A549 (cell line): ENCODE measurements around the gene PPIF. TPM values are rescaled to one million over a fixed set of nuclear protein-coding genes. Genes with fewer than 3 reads are reported as not detected.

Experiments used
- ATAC-seq, 2 experiments: fragments of 200-7000 bp in 1 of 2; fragments of >200 bp in 1 of 2; cut with Nextera tagmentation in 1 of 2; cut with Tn5 transposase in 1 of 2; 3 replicates each; pipeline versions ENCODE4 v1.8.0 to v1.9.1; 2018 to 2020; ENCODE audit warnings: mild to moderate bottlenecking in 1 of 2, moderate library complexity in 1 of 2
- CTCF ChIA-PET: fragments of 300-600 bp; sonication (Branson Sonifier 250); formaldehyde crosslinking; extraction: SDS; loops from one replicate; lab custom pipeline; 2021; ENCODE audit warnings: antibody characterized with exemption, inconsistent platforms; lab: Yijun Ruan, JAX
- POLR2A ChIA-PET: fragments of 350-600 bp; formaldehyde crosslinking; extraction: SDS; loops from one replicate; lab custom pipeline; 2021; ENCODE audit warnings: antibody characterized with exemption, inconsistent platforms; lab: Yijun Ruan, JAX
- DNase-seq, 2 experiments: peaks; one replicate each; pipeline versions ENCODE4 v3.0.0 to v3.0.0-alpha.2; 2011 to 2016; ENCODE audit warnings: low read depth in 1 of 2, low spot score in 1 of 2
- FAIRE-seq: peaks from 2 replicates; lab custom pipeline; 2011; peaks lifted over from hg19 to GRCh38; lab: Jason Lieb, UNC
- H3K27ac ChIP-seq, 2 experiments: fragments of >200 bp; sonication (Bioruptor Twin); formaldehyde crosslinking; 3 replicates each; pipeline ENCODE4 v1.5.1; 2016 to 2017
- H3K4me1 ChIP-seq: fragments of >200 bp; sonication (Bioruptor Twin); formaldehyde crosslinking; 3 replicates; pipeline ENCODE4 v1.6.1; 2016
- H3K4me2 ChIP-seq: fragments of >200 bp; sonication (Bioruptor Twin); formaldehyde crosslinking; 3 replicates; pipeline ENCODE4 v1.6.1; 2016
- H3K4me3 ChIP-seq: fragments of >200 bp; sonication (Bioruptor Twin); formaldehyde crosslinking; 3 replicates; pipeline ENCODE4 v1.5.1; 2016
- H3K9me3 ChIP-seq: fragments of >200 bp; sonication (Bioruptor Twin); formaldehyde crosslinking; 3 replicates; pipeline ENCODE4 v1.6.1; 2016
- CHD2 ChIP-seq: fragments of 150-350 bp; IDR thresholded peaks from 2 replicates; pipeline ENCODE4 v1.6.1; 2014; ENCODE audit warnings: low read length; ENCODE audit not compliant: partially characterized antibody
- CHD4 ChIP-seq: fragments of 200-600 bp; sonication (generic); IDR thresholded peaks from 2 replicates; pipeline ENCODE4 v1.6.1; 2016; ENCODE audit warnings: antibody characterized with exemption, mild to moderate bottlenecking, borderline replicate concordance
- CTCF ChIP-seq: fragments of >200 bp; sonication (Bioruptor Twin); formaldehyde crosslinking; IDR thresholded peaks from 3 replicates; pipeline ENCODE4 v1.5.1; 2016
- FOXS1 ChIP-seq: fragments of 250-450 bp; sonication (Bioruptor Pico); IDR thresholded peaks from 2 replicates; pipeline ENCODE4 v1.5.0; 2020; ENCODE audit warnings: mild to moderate bottlenecking, moderate library complexity
- GATA3 ChIP-seq: IDR thresholded peaks from 2 replicates; pipeline ENCODE4 v1.6.1; 2012; ENCODE audit warnings: borderline replicate concordance
- HES2 ChIP-seq: fragments of >200 bp; sonication (Bioruptor Twin); formaldehyde crosslinking; IDR thresholded peaks from 2 replicates; pipeline ENCODE4 v1.6.1; 2016
- JUNB ChIP-seq: fragments of >200 bp; sonication (Bioruptor Twin); formaldehyde crosslinking; IDR thresholded peaks from 2 replicates; pipeline ENCODE4 v1.6.1; 2016
- MAFK ChIP-seq: fragments of 450-650 bp; IDR thresholded peaks from 2 replicates; pipeline ENCODE4 v1.6.1; 2014; ENCODE audit not compliant: partially characterized antibody
- MAZ ChIP-seq: fragments of 150-350 bp; IDR thresholded peaks from 2 replicates; pipeline ENCODE4 v1.6.1; 2014; ENCODE audit warnings: antibody characterized with exemption, low read depth, low read length, borderline replicate concordance
- MYC ChIP-seq: IDR thresholded peaks from 2 replicates; pipeline ENCODE4 v1.6.1; 2012; ENCODE audit warnings: mild to moderate bottlenecking, inconsistent platforms, low read length, improper control_type of control experiment, borderline replicate concordance
- NR3C1 ChIP-seq: fragments of >200 bp; sonication (Bioruptor Twin); formaldehyde crosslinking; IDR thresholded peaks from 3 replicates; pipeline ENCODE4 v1.6.1; 2017
- PBX3 ChIP-seq: IDR thresholded peaks from 2 replicates; pipeline ENCODE4 v1.6.1; 2012
- POLR2A ChIP-seq: IDR thresholded peaks from 2 replicates; pipeline ENCODE4 v1.6.1; 2012; ENCODE audit warnings: mild to moderate bottlenecking, low read length
- POLR2AphosphoS2 ChIP-seq: conservative IDR thresholded peaks from 2 replicates; pipeline ENCODE4 v1.6.1; 2012; ENCODE audit warnings: low read length, improper control_type of control experiment, inconsistent platforms
- RAD21 ChIP-seq, 2 experiments: fragments of >200 bp in 1 of 2; sonication (Bioruptor Twin) in 1 of 2; formaldehyde crosslinking in 1 of 2; IDR thresholded peaks in 1 of 2; conservative IDR thresholded peaks in 1 of 2; 2 replicates in 1 of 2; 3 replicates in 1 of 2; pipeline ENCODE4 v1.6.1; 2012 to 2018; ENCODE audit warnings: inconsistent platforms in 1 of 2
- RARB ChIP-seq: fragments of 250-450 bp; sonication (Bioruptor Pico); IDR thresholded peaks from 2 replicates; pipeline ENCODE4 v1.8.0; 2021; ENCODE audit warnings: mild to moderate bottlenecking, moderate library complexity
- RCOR1 ChIP-seq: fragments of 150-350 bp; IDR thresholded peaks from 2 replicates; pipeline ENCODE4 v1.6.1; 2014; ENCODE audit warnings: antibody characterized with exemption, low read length, low read depth
- TFCP2L1 ChIP-seq: fragments of 250-450 bp; sonication (Bioruptor Pico); IDR thresholded peaks from 2 replicates; pipeline ENCODE4 v1.5.0; 2021; ENCODE audit warnings: mild to moderate bottlenecking
- ZSCAN20 ChIP-seq: fragments of 250-450 bp; sonication (Bioruptor Pico); IDR thresholded peaks from 2 replicates; pipeline ENCODE4 v1.8.0; 2022; ENCODE audit warnings: mild to moderate bottlenecking, moderate library complexity
- WGBS: methylation state at CpG from one replicate; pipeline ENCODE4 v1.1.6; 2017; ENCODE audit errors: missing lambda C conversion rate; 5-methylcytosine and 5-hydroxymethylcytosine counted together
- polyA plus RNA-seq, 4 experiments: library from polyadenylated mRNA; depleted of rRNA in 3 of 4; stranded (reverse); fragments of >200 nt; fragmentation: RNase III in 1 of 4; extraction: RNeasy Plus Mini Kit Qiagen cat#74134 plus additional on column Dnase treatment in 1 of 4; gene quantifications; 2 replicates in 3 of 4; 3 replicates in 1 of 4; pipeline ENCODE4 v1.2.3, GENCODE V29; 2011 to 2017
- TF ChIP-seq, protein P1 (sequence below): fragments of 450-650 bp; IDR thresholded peaks from 2 replicates; pipeline ENCODE4 v1.6.1; 2014; ENCODE audit warnings: antibody characterized with exemption
- TF ChIP-seq, protein P2 (sequence below): IDR thresholded peaks from 2 replicates; pipeline ENCODE4 v1.6.1; 2012; ENCODE audit warnings: low read depth, borderline replicate concordance

The PPIF gene
- polyA plus RNA-seq, 2 of the 4 experiments (the other 2 are of a cell fraction): 44.8 to 75.0 TPM

GRCh38 chr10:79313320-79313719, 33.9 kb upstream of the PPIF start:
- FAIRE-seq (no peak), DNase-seq (no peak), ATAC-seq (no peak)
- no peak overlapping the region for H3K27ac ChIP-seq
- WGBS: 91% methylated on average over 7 of the region's 8 CpGs
- no peak overlapping the region for H3K4me3 ChIP-seq
- H3K4me2 ChIP-seq: no peak overlapping the region
- POLR2A ChIA-PET: no interaction called here
- H3K9me3 ChIP-seq: no peaks in the 10 kb centered on the region
- peaks cover 20% of the 10 kb centered on the region for H3K4me1 ChIP-seq
- CTCF ChIA-PET: interaction anchor here (1.0 kb wide), 1 partner anchor 10 kb away, joined by 3 read pairs; no protein-coding TSS in a partner anchor
- TF ChIP-seq POLR2AphosphoS2 (no peak), RARB (CRISPR knock-in tag) (no peak), HES2 (no peak), PBX3 (no peak), MAZ (no peak), JUNB (no peak), MAFK (no peak), RAD21 (conservative IDR thresholded peaks at IDR 0.05 in 1 of 2, IDR thresholded peaks at IDR 0.05 in 1 of 2) (no peak), FOXS1 (CRISPR knock-in tag) (no peak), RCOR1 (no peak), GATA3 (no peak), NR3C1 (no peak)
- TF ChIP-seq, protein P1, sequence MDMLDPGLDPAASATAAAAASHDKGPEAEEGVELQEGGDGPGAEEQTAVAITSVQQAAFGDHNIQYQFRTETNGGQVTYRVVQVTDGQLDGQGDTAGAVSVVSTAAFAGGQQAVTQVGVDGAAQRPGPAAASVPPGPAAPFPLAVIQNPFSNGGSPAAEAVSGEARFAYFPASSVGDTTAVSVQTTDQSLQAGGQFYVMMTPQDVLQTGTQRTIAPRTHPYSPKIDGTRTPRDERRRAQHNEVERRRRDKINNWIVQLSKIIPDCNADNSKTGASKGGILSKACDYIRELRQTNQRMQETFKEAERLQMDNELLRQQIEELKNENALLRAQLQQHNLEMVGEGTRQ: no peak
- TF ChIP-seq, protein P2, sequence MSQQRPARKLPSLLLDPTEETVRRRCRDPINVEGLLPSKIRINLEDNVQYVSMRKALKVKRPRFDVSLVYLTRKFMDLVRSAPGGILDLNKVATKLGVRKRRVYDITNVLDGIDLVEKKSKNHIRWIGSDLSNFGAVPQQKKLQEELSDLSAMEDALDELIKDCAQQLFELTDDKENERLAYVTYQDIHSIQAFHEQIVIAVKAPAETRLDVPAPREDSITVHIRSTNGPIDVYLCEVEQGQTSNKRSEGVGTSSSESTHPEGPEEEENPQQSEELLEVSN: no peak

DNA sequence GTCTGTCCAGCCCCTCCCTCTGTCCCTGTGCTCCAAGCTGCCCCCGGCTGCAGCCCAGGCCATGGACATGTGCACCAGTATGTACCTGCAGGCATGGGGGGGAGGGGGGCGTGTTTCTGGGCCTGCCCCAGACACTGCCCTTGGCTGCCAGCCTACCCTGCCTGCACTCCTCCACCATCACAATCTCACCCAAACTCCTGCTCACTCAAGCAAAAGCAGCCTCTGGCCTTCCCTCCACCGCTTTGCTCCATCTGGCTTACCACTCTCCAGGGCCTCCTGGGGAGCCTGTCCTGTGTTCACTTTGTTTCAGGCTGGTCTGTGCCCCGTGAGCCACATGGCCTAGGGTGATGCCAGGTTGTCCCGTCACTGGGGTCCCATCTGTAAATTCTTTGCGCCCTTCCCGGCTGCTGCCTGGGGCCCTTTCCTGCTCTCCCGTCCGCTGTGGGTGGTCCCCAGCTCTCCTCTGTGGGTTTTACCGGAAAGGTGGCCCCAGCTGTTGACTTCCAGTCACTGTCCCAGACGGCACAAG, 33.3 kb upstream of the PPIF start:
- CTCF ChIA-PET: interaction anchor here (1.0 to 1.8 kb wide), 2 partner anchors 9 to 10 kb away, joined by 3 to 4 read pairs; no protein-coding TSS in a partner anchor
- ATAC-seq (no peak), DNase-seq (no peak)
- no peaks in the 10 kb centered on the region for H3K9me3 ChIP-seq
- peaks cover 20% of the 10 kb centered on the region for H3K4me1 ChIP-seq
- H3K4me2 ChIP-seq: no peak overlapping the region
- 91% methylated on average over 11 of the region's 11 CpGs for WGBS
- POLR2A ChIA-PET: no interaction called here
- TF ChIP-seq CHD4: no peak
- no peak for TF ChIP-seq HES2
- no peak for TF ChIP-seq POLR2A
- TF ChIP-seq MYC: no peak
- no peak for TF ChIP-seq RARB (CRISPR knock-in tag)
- no peak for TF ChIP-seq NR3C1
- TF ChIP-seq FOXS1 (CRISPR knock-in tag): no peak
- TF ChIP-seq CTCF: no peak
- TF ChIP-seq TFCP2L1 (CRISPR knock-in tag): no peak
- no peak for TF ChIP-seq ZSCAN20
- no peak for TF ChIP-seq CHD2
- TF ChIP-seq, all 56 proteins: peak for 0
- H3K4me3 ChIP-seq: no peak overlapping the region
- H3K27ac ChIP-seq: no peak overlapping the region
- FAIRE-seq: no peak
